IPS-11a (cell line): Measurements from ENCODE around the gene SURF1.
A peak's percentile ranks its signal among the peaks of the same experiment; 100 is the strongest.
"Not testable (repeated sequence)": the region's sequence is repeated elsewhere in the genome, so short reads cannot be mapped to it uniquely, and the experiment has no call there.

ENCODE experiments used
- H3K4me3 ChIP-seq: one replicate; pipeline ENCODE4 v1.5.1; 2013; ENCODE audit warnings: low read depth, low read length, control low read depth

SURF1 gene

GRCh38 chr9:133346021-133346785, 10.1 kb downstream of the SURF1 start:
- peak overlapping the region; percentile 97 for H3K4me3 ChIP-seq

GRCh38 chr9:133345596-133345995, 10.7 kb downstream of the SURF1 start:
- H3K4me3 ChIP-seq: no peak overlapping the region

- no peak overlapping the region for H3K4me3 ChIP-seq
Measured at GRCh38 chr9:133344979-133345378, 11.3 kb downstream of the SURF1 start.

GRCh38 chr9:133344071-133344470, 12.2 kb downstream of the SURF1 start:
- H3K4me3 ChIP-seq: no peak overlapping the region

- no peak overlapping the region for H3K4me3 ChIP-seq
Measured at GRCh38 chr9:133342570-133342969, 13.7 kb downstream of the SURF1 start.

- H3K4me3 ChIP-seq: no peak overlapping the region
Measured at GRCh38 chr9:133342069-133342406, 14.2 kb downstream of the SURF1 start.

- no peak overlapping the region for H3K4me3 ChIP-seq
Measured at GRCh38 chr9:133341369-133342068, 14.8 kb downstream of the SURF1 start.

GRCh38 chr9:133340916-133341315, 15.4 kb downstream of the SURF1 start:
- no peak overlapping the region for H3K4me3 ChIP-seq

- no peak overlapping the region for H3K4me3 ChIP-seq
Measured at GRCh38 chr9:133340256-133340655, 16.0 kb downstream of the SURF1 start.

- no peak overlapping the region for H3K4me3 ChIP-seq
Measured at GRCh38 chr9:133339641-133340040, 16.6 kb downstream of the SURF1 start.

- H3K4me3 ChIP-seq: peak within 1 kb of the TSS; percentile 93
Measured at GRCh38 chr9:133335924-133336811, 20.1 kb downstream of the SURF1 start, which contains the start of gene SURF6. Gene SURF6 (minus strand): TSS chr9:133336188. CDS start chr9:133336132, 56 bp downstream.

GRCh38 chr9:133334888-133335287, 21.4 kb downstream of the SURF1 start:
- peak overlapping the region; percentile 93 for H3K4me3 ChIP-seq

GRCh38 chr9:133334161-133334560, 22.1 kb downstream of the SURF1 start:
- H3K4me3 ChIP-seq: no peak overlapping the region

GRCh38 chr9:133333566-133333965, 22.7 kb downstream of the SURF1 start:
- H3K4me3 ChIP-seq: no peak overlapping the region

- H3K4me3 ChIP-seq: no peak overlapping the region
Measured at GRCh38 chr9:133333011-133333410, 23.3 kb downstream of the SURF1 start.

GRCh38 chr9:133332381-133332730, 23.9 kb downstream of the SURF1 start:
- no peak overlapping the region for H3K4me3 ChIP-seq

GRCh38 chr9:133331641-133332380, 24.5 kb downstream of the SURF1 start:
- no peak overlapping the region for H3K4me3 ChIP-seq

GRCh38 chr9:133331221-133331620, 25.1 kb downstream of the SURF1 start:
- no peak overlapping the region for H3K4me3 ChIP-seq

GRCh38 chr9:133329306-133330156, 26.8 kb downstream of the SURF1 start:
- H3K4me3 ChIP-seq: not testable (repeated sequence)
